GM18870 (cell line): Measurements from ENCODE around the gene FHOD3.
"Not testable (repeated sequence)": the region's sequence is repeated elsewhere in the genome, so short reads cannot be mapped to it uniquely, and the experiment has no call there.

Source experiments
- ATAC-seq: cut with Tn5 transposase; IDR thresholded peaks from one replicate; pipeline ENCODE4 v1.9.1; 2021; ENCODE audit warnings: moderate library complexity; ENCODE audit not compliant: unreplicated experiment

The FHOD3 gene

GRCh38 chr18:36812678-36813077 is 515.2 kb downstream of the FHOD3 start:
- ATAC-seq: no peak

- ATAC-seq: no peak
These were observed 515.7 kb downstream of the FHOD3 start for GRCh38 chr18:36813101-36813775.

DNA sequence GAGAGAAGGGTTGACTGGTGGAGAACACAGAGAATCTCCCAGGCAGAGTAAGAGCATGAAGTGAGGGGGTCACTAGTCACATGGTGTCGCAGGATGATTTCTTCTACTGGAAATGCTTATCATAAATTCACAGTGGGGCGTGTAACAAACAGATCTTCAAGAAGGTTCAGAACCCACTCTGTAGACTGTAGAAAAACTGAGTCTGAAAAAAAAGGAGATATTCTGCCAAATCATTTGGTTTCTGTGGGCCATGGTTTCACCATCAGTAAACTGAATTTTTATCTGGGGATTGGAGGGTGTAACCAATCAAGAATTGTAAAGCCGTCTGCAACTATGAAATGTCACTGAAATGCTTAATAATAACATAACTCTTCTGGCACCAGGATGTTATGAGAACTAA is 516.3 kb downstream of the FHOD3 start:
- ATAC-seq: no peak

- no peak for ATAC-seq
These were observed 517.5 kb downstream of the FHOD3 start for GRCh38 chr18:36814994-36815393.

- not testable (repeated sequence) for ATAC-seq
These were observed 518.6 kb downstream of the FHOD3 start for GRCh38 chr18:36816096-36816495.

- no peak for ATAC-seq
These were observed 519.5 kb downstream of the FHOD3 start for GRCh38 chr18:36817039-36817438.

DNA sequence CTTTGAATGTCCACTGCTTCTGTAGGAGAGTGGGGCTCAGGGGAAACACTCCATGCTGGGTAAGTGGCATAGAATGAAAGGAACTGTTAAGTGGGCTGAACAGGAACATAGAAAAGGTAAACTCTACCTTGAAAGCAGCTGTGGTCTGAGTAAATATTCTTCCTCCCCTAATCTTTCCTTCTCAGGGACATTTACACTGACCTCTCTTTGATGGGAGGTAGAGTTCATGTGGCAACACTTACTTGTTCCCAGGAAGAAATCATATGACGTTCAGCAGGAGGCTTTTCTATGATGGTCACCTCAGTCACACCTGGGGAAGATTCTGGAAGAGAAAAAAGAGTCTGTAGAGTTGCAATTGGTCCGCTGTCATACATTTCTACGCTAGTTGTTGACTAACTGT is 521.1 kb downstream of the FHOD3 start:
- ATAC-seq: no peak

DNA sequence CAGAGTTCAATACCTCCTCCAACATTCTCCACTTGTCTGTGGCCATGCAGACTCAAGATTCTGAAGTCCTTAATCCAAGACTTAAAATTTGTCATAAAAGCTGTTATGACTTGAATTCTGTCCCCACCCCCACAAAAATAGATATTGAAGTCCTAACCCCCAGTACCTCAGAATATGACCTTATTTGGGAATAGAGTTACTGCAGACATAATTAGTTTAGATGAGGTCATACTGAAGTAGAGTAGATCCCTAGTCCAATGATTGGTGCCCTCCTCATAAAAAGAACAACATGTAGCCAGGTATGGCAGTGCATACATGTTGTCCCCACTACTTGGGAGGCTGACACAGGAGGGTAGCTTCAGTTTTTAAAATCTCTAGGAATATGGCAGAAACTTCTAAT is 522.1 kb downstream of the FHOD3 start:
- ATAC-seq: no peak

GRCh38 chr18:36821681-36822080 is 524.2 kb downstream of the FHOD3 start:
- ATAC-seq: no peak

GRCh38 chr18:36825526-36825925 is 528.0 kb downstream of the FHOD3 start:
- no peak for ATAC-seq

GRCh38 chr18:36826556-36826955 is 529.0 kb downstream of the FHOD3 start:
- no peak for ATAC-seq

- no peak for ATAC-seq
These were observed 530.7 kb downstream of the FHOD3 start for GRCh38 chr18:36828157-36828629.

- peak; percentile 84 for ATAC-seq
These were observed 531.3 kb downstream of the FHOD3 start, which contains the start of the genes KIAA1328 and TPGS2 for GRCh38 chr18:36828630-36829361. Gene KIAA1328 (plus strand): TSS chr18:36829127. CDS start chr18:36829139, 12 bp downstream. Gene TPGS2 (minus strand): TSS chr18:36829002. CDS start chr18:36828767, 235 bp downstream.
